HG03103 (cell line): ENCODE data around the gene SRCIN1.
"Not testable (repeated sequence)": the region's sequence is repeated elsewhere in the genome, so short reads cannot be mapped to it uniquely, and the experiment has no call there.

Experiments used
- ATAC-seq: cut with Tn5 transposase; IDR thresholded peaks from one replicate; pipeline ENCODE4 v1.9.1; 2021; ENCODE audit warnings: low read depth; ENCODE audit not compliant: unreplicated experiment

The SRCIN1 gene

DNA sequence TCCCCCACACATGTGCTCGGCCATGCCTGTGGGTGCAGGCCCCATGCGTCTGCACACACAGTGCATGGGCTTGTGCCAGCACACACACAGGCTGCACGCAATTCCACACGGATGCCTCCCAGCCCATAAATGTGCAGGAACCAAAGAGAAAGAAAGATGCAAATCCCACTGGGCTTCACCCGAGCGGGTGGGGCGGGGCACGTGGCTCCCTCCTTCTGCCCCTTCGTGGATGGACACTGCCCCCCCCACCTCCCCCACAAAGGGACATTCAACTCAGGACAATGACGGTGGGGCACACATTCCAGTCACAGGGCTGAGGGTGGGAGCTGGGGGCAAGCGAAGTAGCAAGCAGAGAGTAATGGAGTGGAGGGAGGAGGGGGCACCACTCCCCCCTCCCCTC is 74.9 kb downstream of the SRCIN1 start:
- ATAC-seq = not testable (repeated sequence)

DNA sequence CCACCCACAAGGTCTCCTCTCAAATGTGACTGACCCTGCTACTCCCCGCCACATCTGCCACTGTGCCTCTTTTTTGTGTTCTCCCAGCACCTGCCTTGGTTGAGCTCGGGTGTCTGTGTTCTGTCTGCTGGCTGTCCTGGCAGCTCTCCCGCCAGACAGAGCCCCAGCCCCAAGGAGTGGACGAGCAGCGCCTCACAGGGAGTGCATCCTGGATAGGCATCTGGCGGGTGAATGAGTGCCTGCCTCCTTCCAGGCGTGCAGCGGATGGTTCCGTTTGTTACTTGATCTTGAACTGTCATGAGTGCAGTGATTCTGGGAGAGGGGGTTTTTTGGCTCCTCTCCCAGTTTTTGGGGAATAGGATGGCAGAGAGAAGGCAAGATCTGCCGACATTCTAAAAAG is 77.6 kb downstream of the SRCIN1 start:
- not testable (repeated sequence) for ATAC-seq

DNA sequence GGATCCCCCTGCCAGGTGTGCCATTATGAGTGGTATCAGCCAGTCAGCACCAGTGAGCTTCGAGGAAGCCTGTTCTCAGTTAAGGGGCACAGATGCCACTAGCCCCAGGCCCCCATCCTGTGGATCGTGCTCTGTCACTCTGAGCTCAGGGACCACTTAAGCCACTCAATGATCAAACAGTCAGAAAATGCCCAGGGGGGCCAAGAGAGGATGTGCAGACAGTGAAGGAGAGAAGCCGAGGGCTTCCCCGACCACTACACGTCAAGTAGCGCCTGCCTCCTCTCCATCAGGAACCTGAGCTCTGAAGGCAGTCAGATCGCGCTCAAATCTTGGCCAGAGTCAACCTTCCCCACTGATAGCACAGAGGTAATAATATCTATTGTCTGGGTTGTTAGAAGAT is 79.2 kb downstream of the SRCIN1 start:
- ATAC-seq = not testable (repeated sequence)

DNA sequence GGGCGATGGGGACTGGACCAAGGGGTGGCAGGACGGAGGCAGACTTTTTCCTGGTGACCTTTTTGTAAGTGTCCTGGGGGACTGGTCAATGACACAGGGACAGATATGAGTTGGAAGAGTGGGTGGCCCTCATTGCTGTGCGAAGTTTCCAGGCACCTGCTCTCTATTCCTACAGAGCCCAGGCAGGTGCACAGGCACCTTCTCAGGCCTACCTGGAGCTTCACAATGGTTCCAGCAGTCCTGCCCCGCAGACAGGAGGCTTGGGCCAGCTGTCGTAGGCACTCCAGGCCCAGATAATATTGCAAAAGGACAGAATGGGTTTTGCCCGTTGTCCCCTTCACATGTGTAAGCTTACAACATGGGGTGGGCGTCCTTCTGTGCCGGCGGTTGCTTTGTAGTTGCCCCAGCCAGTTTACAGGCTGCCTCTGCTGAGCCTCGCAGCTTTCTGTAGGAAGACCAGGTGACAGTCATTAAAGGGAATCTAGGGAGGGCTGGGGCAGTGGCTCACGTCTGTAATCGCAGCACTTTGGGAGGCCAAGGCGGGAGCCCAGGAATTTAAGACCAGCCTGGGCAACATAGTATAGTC is 93.2 kb downstream of the SRCIN1 start:
- no peak for ATAC-seq

DNA sequence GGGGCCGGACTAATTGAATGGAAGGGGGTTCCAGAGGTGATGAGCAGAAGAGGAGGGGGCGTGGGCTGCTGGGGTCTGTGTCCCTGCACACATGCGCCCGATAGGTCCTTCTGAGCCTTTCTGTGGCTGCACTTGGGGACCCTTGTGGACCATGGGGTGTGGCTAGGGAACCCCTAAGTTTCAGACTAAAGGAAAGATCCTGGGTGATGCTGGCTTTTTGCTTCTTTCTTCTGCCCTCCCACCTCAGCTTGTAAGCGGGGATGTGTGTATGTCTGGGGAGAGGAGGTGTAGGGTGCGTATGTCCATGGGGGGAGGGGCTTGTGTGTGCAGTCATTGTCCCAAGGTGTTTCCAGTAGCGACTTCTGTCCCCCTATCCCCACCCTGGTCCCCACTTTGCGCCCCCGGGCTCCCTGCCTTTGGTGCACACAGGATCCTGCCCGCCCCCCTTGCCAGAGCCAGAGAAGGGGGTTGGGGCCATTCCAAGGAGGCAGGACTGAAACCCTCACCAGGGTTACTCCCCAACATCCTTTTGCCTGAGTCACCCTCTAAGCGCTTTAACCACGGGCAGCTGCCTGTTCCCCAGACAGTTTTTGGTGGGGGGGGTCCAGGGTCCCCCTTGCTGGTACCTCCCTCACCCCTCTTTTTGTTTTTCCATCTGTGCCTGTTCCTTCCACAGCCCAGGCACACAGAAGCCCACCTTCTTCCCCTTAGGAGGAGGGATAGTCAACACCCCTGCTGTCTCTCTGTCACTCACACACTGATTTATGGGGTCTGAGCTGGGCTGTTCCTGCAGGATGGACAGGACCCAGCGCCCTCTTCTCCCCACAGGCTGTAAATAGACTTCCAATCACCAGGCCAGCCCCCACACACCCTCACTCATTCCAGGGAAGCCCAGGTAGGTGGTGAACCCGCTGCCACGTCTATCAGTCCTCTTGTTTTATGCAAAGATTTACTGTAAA is 94.3 kb downstream of the SRCIN1 start:
- ATAC-seq = no peak

DNA sequence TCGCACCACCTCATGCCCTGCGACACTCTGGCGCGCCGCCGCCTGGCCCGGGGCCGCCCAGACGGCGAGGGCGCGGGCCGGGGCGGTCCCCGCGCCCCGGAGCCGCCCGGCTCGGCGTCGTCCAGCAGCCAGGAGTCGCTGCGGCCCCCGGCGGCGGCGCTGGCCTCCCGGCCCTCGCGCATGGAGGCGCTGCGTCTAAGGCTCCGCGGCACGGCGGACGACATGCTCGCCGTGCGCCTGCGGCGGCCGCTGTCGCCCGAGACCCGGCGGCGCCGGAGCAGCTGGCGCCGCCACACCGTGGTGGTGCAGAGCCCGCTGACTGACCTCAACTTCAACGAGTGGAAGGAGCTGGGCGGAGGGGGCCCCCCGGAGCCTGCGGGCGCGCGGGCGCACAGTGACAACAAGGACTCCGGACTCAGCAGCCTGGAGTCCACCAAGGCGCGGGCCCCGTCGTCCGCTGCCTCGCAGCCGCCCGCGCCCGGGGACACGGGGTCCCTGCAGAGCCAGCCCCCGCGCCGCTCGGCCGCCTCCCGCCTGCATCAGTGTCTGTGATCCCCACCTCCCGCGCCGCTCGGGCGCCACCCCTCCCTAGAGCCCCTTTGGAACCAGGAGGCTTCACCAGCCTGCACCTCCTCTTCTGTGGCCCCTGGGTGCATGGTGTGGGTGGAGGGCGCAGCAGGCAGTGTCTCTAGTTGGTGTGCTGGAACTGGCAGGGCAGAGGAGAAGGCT is 95.2 kb downstream of the SRCIN1 start:
- no peak for ATAC-seq

DNA sequence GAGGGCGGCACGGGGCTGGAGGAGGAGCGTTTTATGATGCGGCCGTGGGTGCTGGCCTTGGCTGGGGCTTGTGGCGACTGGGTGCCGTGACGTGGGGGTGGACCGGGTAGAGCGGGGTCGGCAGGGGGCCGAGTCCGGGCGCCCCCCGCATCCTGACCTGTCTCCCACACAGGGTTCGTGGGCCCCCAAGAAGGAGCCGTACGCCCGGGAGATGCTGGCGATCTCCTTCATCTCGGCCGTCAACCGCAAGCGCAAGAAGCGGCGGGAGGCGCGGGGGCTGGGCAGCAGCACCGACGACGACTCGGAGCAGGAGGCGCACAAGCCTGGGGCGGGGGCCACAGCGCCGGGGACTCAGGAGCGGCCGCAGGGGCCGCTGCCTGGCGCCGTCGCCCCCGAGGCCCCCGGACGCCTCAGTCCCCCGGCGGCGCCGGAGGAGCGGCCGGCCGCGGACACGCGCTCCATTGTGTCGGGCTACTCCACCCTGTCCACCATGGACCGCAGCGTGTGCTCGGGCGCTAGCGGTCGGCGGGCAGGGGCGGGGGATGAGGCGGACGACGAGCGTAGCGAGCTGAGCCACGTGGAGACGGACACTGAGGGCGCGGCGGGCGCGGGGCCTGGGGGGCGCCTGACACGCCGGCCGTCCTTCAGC is 95.9 kb downstream of the SRCIN1 start:
- no peak for ATAC-seq

DNA sequence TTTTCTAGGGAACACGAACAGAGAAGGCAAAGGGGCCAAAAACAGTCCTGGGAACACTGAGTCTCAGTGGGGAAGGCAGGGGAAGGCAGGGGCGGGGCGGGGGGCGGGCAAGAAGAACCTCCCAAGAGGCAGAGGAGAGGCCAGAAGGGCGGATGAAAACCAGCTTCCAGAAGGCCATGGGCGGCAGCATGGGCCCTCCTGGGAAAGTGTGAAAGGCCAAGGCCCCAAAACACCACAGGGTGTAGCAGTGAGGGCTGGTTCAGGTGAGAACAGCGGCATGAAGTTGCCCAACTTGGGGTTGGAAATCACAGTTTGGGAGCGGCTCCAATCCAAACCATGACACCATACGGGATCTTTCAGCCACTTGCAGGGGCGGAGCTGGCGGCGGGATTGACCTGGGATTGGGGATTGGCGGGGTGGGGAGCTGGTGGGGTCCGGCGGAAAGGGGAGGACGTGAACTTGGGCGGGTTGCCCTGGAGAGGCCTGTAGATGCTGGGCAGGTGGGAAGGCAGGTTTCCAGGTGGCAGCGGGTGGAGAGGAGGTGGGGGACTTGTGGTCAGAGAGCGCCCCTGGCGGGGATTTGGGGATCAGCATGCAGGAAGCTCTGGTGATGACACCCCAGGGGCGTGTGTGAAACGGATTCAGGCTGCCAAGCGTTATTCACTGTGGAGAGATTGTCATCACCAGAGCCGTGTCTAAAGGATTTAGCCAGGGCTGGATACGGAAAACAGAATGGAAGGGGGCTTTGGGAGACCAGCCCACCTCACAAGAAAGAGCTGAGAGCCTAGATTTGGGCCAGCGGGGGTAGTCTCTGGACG is 96.6 kb downstream of the SRCIN1 start:
- no peak for ATAC-seq

DNA sequence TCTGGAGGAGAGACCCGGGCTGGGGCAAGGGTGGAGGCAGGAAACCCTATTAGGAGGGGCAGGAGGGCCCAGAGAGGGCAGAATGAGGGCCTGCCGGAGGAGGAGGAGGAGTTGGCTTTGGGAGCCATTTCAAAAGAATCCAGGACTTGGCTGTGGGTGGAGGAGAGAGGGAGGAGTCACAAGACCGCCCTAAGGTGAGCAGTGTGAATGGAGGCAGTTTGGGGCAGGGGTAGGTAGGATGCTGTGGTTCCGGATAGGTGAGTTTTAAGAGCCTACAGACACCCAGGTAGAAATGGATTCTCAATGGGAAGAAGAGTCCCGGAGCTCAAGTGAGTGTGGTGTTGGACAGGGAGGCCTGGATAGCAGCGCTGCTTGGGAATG is 97.2 kb downstream of the SRCIN1 start:
- ATAC-seq = no peak

DNA sequence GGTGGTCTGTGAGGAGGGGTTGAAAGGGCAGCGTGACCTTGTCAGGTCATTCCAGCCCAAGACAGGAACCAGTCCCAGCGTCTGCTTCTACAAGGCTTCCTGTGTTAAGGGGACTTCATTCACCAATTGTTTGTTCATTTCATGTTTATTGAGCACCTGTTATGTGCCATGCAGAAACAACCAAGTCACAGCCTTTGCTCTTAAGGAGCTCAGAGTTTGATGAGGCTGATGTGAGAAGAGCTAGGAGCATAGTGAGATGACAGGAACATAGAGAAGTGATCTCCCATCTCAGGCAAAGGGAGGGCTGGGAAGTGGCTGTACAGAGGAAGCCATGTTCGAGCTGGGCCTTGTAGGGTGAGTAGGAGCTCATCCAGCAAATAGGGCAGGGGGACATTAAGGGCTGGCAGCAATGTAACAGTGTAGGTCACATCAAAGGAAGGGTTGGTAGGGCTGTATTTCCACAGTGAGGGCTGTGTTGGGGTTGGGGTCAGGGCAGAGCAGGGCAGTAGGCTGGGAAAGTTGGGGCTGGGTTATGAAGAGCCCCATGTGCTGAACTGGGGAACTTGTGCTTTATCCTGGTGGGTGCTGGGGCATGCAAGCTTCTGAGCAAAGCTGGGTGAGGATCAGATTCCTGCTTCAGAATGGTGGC is 97.7 kb downstream of the SRCIN1 start:
- ATAC-seq = no peak

DNA sequence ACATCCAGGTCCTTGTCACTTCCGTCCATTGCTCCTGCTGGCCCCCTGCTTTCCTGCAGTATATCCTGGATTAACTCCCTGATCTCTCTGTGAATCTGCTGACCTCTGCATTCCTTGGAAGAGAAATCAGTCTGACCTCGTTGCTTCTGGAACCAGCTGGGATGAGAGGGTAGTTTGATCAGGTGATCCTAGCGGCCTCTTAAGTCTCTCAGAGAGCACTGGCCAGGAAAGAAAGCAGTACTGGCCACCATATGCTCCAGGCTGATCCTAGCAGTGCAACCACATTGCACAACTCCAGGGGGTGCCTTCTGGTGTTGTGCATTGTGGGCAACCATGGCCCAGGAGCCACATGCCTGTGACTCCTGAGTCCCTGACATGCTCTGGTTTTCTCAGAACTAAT is 98.3 kb downstream of the SRCIN1 start:
- no peak for ATAC-seq

DNA sequence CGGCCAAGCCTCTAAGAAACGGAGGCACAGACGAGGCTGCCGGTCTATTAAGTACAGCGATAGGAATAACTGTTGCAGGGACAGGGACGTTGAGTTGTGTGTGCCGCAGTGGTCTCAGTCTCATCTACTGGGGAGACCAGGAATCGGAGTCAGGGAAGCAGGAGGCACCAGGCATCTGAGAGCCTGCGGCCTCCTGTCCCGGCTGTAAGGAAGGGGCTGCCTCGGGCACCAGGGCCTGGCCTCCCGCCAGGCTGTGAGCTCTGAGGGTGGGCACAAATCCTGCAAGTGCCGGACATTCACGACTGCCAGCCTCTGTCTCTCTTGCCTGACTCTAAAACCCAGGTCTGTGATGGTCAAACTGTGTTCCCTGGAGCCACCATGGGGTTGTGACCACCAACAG is 101.5 kb downstream of the SRCIN1 start:
- ATAC-seq = no peak

DNA sequence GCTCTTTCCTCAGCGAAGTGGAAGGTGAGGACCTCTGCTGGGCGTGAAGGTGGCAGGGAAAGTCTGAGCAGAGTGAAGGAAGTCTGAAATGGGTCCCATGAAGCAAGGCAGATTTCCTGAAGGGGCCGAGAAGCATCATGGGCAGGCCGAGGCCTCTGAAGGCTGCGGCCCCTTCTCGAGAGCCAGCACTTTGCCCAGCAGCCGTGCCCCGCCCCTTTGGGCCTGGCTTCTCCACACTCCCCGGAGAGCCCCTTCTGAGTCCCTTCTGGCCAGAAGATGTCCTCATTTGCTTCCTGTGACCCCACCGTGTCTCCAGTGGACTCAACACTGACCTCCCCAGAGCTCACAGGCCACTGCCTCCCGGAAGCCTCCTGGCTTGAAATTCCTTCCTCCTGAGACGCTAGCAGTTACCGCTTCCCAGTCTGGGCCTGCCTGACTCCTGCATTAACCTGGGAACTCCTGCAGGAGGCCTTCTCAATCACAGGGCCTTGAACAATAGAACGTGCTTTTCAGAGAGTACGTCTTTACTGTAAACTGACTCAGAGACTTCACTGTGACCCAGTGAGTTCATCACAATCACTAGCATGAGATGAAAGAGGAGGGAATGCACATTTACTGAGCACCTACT is 102.4 kb downstream of the SRCIN1 start:
- ATAC-seq = not testable (repeated sequence)

DNA sequence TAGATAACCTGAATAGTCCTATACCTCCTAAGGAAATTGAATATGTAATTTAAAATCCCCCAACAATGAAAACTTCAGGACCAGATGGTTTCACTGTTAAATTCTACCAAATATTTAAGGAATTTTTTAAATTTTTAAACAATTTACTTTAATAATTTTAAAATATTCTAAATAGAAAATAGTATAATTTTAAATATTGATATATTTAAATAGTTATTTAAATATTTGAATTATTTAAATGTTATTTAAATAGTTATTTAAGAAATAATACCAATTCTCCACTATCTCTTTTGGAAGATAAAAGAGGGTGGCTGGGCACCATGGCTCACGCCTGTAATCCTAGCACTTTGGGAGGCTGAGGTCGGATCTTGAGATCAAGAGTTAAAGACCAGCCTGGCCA is 104.0 kb downstream of the SRCIN1 start:
- ATAC-seq = not testable (repeated sequence)

DNA sequence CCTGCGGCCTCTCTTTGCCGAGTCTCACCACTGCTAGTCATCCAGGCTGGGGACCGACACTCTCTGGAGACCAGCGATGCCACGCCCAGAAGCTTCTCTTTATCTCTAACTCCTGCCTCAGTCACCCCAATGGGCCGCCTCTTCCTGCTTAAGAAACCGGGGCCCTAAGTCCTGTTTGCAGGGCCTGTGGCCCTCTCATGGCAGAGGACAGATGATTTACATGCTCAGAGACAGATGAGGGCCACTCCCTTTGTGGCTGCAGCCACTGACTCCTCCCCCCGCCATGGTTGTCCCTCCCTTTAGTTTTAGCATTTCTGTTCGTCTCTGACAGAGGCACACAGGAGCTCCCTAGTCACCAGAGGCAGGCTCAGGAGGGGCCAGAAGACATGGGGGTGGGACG is 106.5 kb downstream of the SRCIN1 start:
- not testable (repeated sequence) for ATAC-seq

DNA sequence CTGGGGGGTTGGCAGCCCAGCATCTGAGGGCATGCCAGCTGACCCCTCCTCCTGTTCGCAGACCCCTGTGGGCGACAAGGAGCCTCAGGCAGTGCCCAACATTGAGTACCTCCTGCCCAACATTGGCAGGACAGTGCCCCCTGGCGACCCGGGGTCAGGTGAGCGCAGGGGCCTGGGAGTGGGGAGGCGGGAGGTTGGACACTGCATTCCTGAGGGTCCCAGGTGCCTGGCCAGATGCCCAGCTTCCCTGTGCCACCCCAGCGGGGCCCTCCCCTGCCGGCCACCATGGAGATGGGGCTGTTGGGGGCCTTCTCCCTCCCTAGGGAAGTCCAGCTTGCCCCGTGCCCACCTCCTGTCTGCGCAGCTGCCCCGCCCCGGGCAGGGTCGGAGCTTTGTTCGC is 107.4 kb downstream of the SRCIN1 start:
- ATAC-seq = no peak

DNA sequence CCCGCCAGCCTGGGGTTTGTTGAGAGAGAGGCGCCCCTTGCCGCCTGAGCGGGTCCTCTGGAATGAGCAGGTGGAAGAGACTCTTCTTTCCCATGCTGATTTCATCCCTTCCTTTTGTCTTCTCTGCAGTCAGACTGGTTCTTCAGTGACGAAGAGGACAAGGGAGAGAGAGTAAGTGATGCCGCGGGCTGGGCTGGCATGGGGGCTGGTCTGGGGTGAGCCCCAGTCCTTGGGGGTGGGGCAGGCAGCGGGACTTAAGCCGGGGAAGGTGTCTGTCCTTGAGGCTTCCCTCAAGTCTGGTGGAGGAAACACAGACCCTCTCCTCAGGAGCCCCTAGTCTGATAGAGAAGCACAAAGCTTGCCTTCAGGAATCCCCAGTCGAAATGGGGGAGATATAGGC is 108.1 kb downstream of the SRCIN1 start:
- not testable (repeated sequence) for ATAC-seq

DNA sequence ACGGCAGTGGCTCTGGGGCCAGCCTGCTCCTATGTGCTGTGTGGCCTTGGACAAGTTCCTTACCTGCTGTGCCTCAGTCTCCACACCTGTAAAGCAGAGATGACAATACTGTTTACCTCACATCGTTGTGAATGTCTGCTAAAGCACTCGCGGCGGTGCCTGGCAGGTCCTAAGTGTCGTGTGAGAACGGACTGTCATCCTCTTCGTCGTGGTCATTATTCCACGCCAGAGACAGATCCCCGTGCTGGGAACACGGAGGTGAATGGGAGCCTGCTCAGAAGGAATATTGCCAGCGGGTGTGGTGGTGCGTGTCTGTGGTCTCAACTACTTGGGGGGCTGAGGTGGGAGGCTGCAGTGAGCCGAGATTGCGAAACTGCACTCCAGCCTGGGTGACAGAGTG is 111.6 kb downstream of the SRCIN1 start:
- not testable (repeated sequence) for ATAC-seq
